ENCODE measurements around the gene ZBTB21. TPM values are rescaled to one million over a fixed set of nuclear protein-coding genes. Genes with fewer than 3 reads are reported as not detected.
A peak's percentile ranks its signal among the peaks of the same experiment; 100 is the strongest.

The ZBTB21 gene
- total RNA-seq, 4 donors from 2014 or later: 5.2 to 19.5 (median 9.7) TPM

GRCh38 chr21:42057851-42058437 lies 47.8 kb upstream of the ZBTB21 start:
- no peak for DNase-seq
- H3K36me3 ChIP-seq: no peaks in the 10 kb centered on the region
- H3K9me3 ChIP-seq: no peaks in the 10 kb centered on the region
- WGBS, 2 donors (ENCODE audit: low coverage in 1 of 2): 50% methylated on average over 5 to 11 of the region's 11 CpGs
- intact Hi-C loops (cut with DNase I; ENCODE audit: low total_unique reads) (no loop called here), in situ Hi-C loops (cut with MboI; ENCODE audit: low pct_ligation_motif_present in 1 of 4, low pct_unique_long_range_greater_than_20kb in 1 of 4, low sequenced_read_pairs in 3 of 4) (no loop called here)
- TF ChIP-seq CTCF (IDR thresholded peaks at IDR 0.05) (no peak), POLR2A (IDR thresholded peaks at IDR 0.05) (no peak), POLR2AphosphoS5 (IDR thresholded peaks at IDR 0.05) (no peak), EP300 (IDR thresholded peaks at IDR 0.05; ENCODE audit: low read depth) (no peak)
- no peaks in the 10 kb centered on the region for H3K27me3 ChIP-seq
- H3K4me3 ChIP-seq: no peak overlapping the region
- H3K4me1 ChIP-seq: peaks cover 3 to 40% (median 21%) of the 10 kb centered on the region in 4 donors
- peak overlapping the region; percentile 66 to 86 (median 76) for H3K27ac ChIP-seq

- peak overlapping the region in 2 of 4 donors; percentile 1 to 13 for H3K4me3 ChIP-seq
- H3K36me3 ChIP-seq: no peaks in the 10 kb centered on the region
- no peaks in the 10 kb centered on the region for H3K9me3 ChIP-seq
- H3K27ac ChIP-seq: peak overlapping the region; percentile 66 to 86 (median 76)
- intact Hi-C loops (cut with DNase I; ENCODE audit: low total_unique reads): no loop called here
- no peaks in the 10 kb centered on the region for H3K27me3 ChIP-seq
- TF ChIP-seq EP300 (IDR thresholded peaks at IDR 0.05; ENCODE audit: low read depth) (no peak), POLR2AphosphoS5 (IDR thresholded peaks at IDR 0.05) (peak in 2 of 3 donors; percentile 56 to 63)
- in situ Hi-C loops (cut with MboI; ENCODE audit: low pct_ligation_motif_present in 1 of 4, low pct_unique_long_range_greater_than_20kb in 1 of 4, low sequenced_read_pairs in 3 of 4): no loop called here
- 26 to 33% methylated on average over 11 to 17 of the region's 17 CpGs for WGBS, 2 donors (ENCODE audit: low coverage in 1 of 2)
- peaks cover 0 to 34% (median 18%) of the 10 kb centered on the region in 4 donors for H3K4me1 ChIP-seq
- peak; percentile 81 for DNase-seq
These were observed 47.0 kb upstream of the ZBTB21 start for GRCh38 chr21:42056996-42057689.

- WGBS, 2 donors (ENCODE audit: low coverage in 1 of 2): 50% methylated on average over 11 of the region's 11 CpGs; no CpG with 5 or more reads in 1 of the 2 donors
- DNase-seq: peak; percentile 47
- no peaks in the 10 kb centered on the region for H3K9me3 ChIP-seq
- TF ChIP-seq CTCF (IDR thresholded peaks at IDR 0.05): no peak
- TF ChIP-seq POLR2A (IDR thresholded peaks at IDR 0.05): no peak
- TF ChIP-seq POLR2AphosphoS5 (IDR thresholded peaks at IDR 0.05): peak in 1 of 3 donors; percentile 9
- intact Hi-C loops (cut with DNase I; ENCODE audit: low total_unique reads): no loop called here
- in situ Hi-C loops (cut with MboI; ENCODE audit: low pct_ligation_motif_present in 1 of 4, low pct_unique_long_range_greater_than_20kb in 1 of 4, low sequenced_read_pairs in 3 of 4): no loop called here
- H3K4me1 ChIP-seq: peaks cover 0 to 34% (median 18%) of the 10 kb centered on the region in 4 donors
- H3K4me3 ChIP-seq: no peak overlapping the region
- H3K27ac ChIP-seq: peak overlapping the region; percentile 66 to 86 (median 76)
- H3K27me3 ChIP-seq: no peaks in the 10 kb centered on the region
- no peaks in the 10 kb centered on the region for H3K36me3 ChIP-seq
These were observed 46.3 kb upstream of the ZBTB21 start for GRCh38 chr21:42056468-42056867.

- TF ChIP-seq EP300 (IDR thresholded peaks at IDR 0.05; ENCODE audit: low read depth): no peak
- TF ChIP-seq CTCF (IDR thresholded peaks at IDR 0.05): no peak
- no peak for TF ChIP-seq POLR2A (IDR thresholded peaks at IDR 0.05)
- TF ChIP-seq POLR2AphosphoS5 (IDR thresholded peaks at IDR 0.05): no peak
- 85 to 100% methylated on average over 1 to 9 of the region's 9 CpGs for WGBS, 2 donors (ENCODE audit: low coverage in 1 of 2)
- H3K36me3 ChIP-seq: no peaks in the 10 kb centered on the region
- H3K27me3 ChIP-seq: no peaks in the 10 kb centered on the region
- peaks cover 0 to 29% (median 18%) of the 10 kb centered on the region in 4 donors for H3K4me1 ChIP-seq
- no peak for DNase-seq
- no peak overlapping the region for H3K27ac ChIP-seq
- intact Hi-C loops (cut with DNase I; ENCODE audit: low total_unique reads) (no loop called here), in situ Hi-C loops (cut with MboI; ENCODE audit: low pct_ligation_motif_present in 1 of 4, low pct_unique_long_range_greater_than_20kb in 1 of 4, low sequenced_read_pairs in 3 of 4) (no loop called here)
- H3K4me3 ChIP-seq: no peak overlapping the region
- H3K9me3 ChIP-seq: no peaks in the 10 kb centered on the region
These were observed 45.3 kb upstream of the ZBTB21 start for GRCh38 chr21:42055425-42055824.

Data from transverse colon (tissue), 4 donors.